Breast epithelium (tissue), 4 donors: ENCODE data around the gene PPP6R1. TPM values are rescaled to one million over a fixed set of nuclear protein-coding genes. Genes with fewer than 3 reads are reported as not detected.

ENCODE experiments used
- DNase-seq, 2 donors: peaks; one replicate each; pipeline ENCODE4 v3.0.0-alpha.2; 2019; ENCODE audit warnings: low spot score in 2 of 2
- H3K27ac ChIP-seq, 2 donors: fragments of 200-600 bp; sonication (generic) in 1 of 2; one replicate each; pipeline ENCODE4 v1.5.1; 2016 to 2019; ENCODE audit warnings: mild to moderate bottlenecking in 1 of 2
- H3K27me3 ChIP-seq, 2 donors: fragments of 200-600 bp; sonication (generic) in 1 of 2; one replicate each; pipeline versions ENCODE4 v1.5.1 to v1.6.0; 2017 to 2019; ENCODE audit warnings: control low read depth in 1 of 2, mild to moderate bottlenecking in 1 of 2
- H3K36me3 ChIP-seq: fragments of 200-600 bp; one replicate; pipeline ENCODE4 v1.5.1; 2019
- H3K4me1 ChIP-seq, 2 donors: fragments of 200-600 bp; sonication (generic); one replicate each; pipeline ENCODE4 v1.5.1; 2016 to 2019; ENCODE audit warnings: control low read depth in 1 of 2
- H3K4me3 ChIP-seq, 3 donors: fragments of 200-600 bp; sonication (generic); 1 replicate in 2 of 3; 2 replicates in 1 of 3; pipeline ENCODE4 v1.5.1; 2016 to 2019; ENCODE audit warnings: mild to moderate bottlenecking in 3 of 3, moderate library complexity in 2 of 3
- H3K9me3 ChIP-seq, 2 donors: fragments of 200-600 bp; sonication (generic) in 1 of 2; one replicate each; pipeline ENCODE4 v1.5.1; 2016 to 2019; ENCODE audit warnings: control low read depth in 1 of 2
- CTCF ChIP-seq, 3 donors: fragments of 450-650 bp; IDR thresholded peaks; one replicate each; pipeline ENCODE4 v1.5.1; 2016 to 2017; ENCODE audit warnings: antibody characterized with exemption in 3 of 3, mild to moderate bottlenecking in 3 of 3, moderate library complexity in 3 of 3
- POLR2A ChIP-seq: fragments of 450-650 bp; IDR thresholded peaks from one replicate; pipeline ENCODE4 v1.6.1; 2016; ENCODE audit warnings: antibody characterized with exemption, mild to moderate bottlenecking, moderate library complexity
- POLR2AphosphoS5 ChIP-seq, 3 donors: sonication (generic); formaldehyde crosslinking; IDR thresholded peaks; one replicate each; pipeline ENCODE4 v1.6.1; 2017; ENCODE audit warnings: antibody characterized with exemption in 3 of 3
- intact Hi-C: fragments of 100-400 bp; cut with DNase I; formaldehyde crosslinking; loops from one replicate; pipeline ENCODE4 v1.15.1; 2023; ENCODE audit warnings: low total_unique reads
- total RNA-seq, 3 donors: library from RNA; depleted of rRNA; stranded (reverse); fragments of >200 nt; gene quantifications; one replicate each; pipeline ENCODE4 v1.1.0, GENCODE V29; 2016

Gene PPP6R1
- total RNA-seq, 3 donors from 2014 or later: 23.8 to 31.5 (median 28.2) TPM

DNA sequence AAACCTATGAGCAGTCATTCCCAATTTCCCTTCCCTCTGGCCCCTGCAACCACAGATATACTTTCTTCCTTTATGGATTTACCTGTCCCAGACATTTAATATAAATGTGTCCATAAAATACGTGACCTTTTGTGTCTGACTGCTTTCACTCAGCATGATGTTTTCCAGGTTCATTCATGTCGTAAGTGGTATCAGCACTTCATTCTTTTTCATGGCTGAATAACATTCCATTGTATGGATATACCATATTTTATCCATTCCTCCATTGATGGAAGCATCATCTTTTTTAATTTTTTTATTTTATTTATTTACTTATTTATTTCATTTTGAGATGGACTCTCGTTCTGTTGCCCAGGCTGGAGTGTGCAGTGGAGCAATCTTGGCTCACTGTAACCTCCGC lies 8.0 kb upstream of the PPP6R1 start:
- Histone ChIP-seq H3K27me3 (no peaks in the 10 kb centered on the region), H3K27ac (no peak overlapping the region), H3K4me1 (no peaks in the 10 kb centered on the region), H3K9me3 (no peaks in the 10 kb centered on the region), H3K4me3 (no peak overlapping the region), H3K36me3 (no peaks in the 10 kb centered on the region)
- TF ChIP-seq CTCF (IDR thresholded peaks at IDR 0.05): no peak
- TF ChIP-seq POLR2AphosphoS5 (IDR thresholded peaks at IDR 0.05): no peak
- no peak for TF ChIP-seq POLR2A
- intact Hi-C loops: no loop called here
- no peak for DNase-seq

- no peak overlapping the region for H3K27ac ChIP-seq
- intact Hi-C loops: no loop called here
- TF ChIP-seq POLR2A (no peak), CTCF (IDR thresholded peaks at IDR 0.05) (no peak), POLR2AphosphoS5 (IDR thresholded peaks at IDR 0.05) (no peak)
- no peaks in the 10 kb centered on the region for H3K36me3 ChIP-seq
- H3K27me3 ChIP-seq: no peaks in the 10 kb centered on the region
- H3K4me1 ChIP-seq: no peaks in the 10 kb centered on the region
- no peak overlapping the region for H3K4me3 ChIP-seq
- DNase-seq: no peak
- H3K9me3 ChIP-seq: no peaks in the 10 kb centered on the region
Observed at GRCh38 chr19:55266404-55266803, 7.6 kb upstream of the PPP6R1 start.

GRCh38 chr19:55265723-55266386 lies 7.0 kb upstream of the PPP6R1 start:
- intact Hi-C loops: no loop called here
- H3K4me3 ChIP-seq: no peak overlapping the region
- no peak overlapping the region for H3K27ac ChIP-seq
- no peaks in the 10 kb centered on the region for H3K9me3 ChIP-seq
- no peaks in the 10 kb centered on the region for H3K36me3 ChIP-seq
- H3K27me3 ChIP-seq: no peaks in the 10 kb centered on the region
- H3K4me1 ChIP-seq: no peaks in the 10 kb centered on the region
- TF ChIP-seq POLR2A (no peak), POLR2AphosphoS5 (IDR thresholded peaks at IDR 0.05) (no peak), CTCF (IDR thresholded peaks at IDR 0.05) (no peak)
- no peak for DNase-seq

GRCh38 chr19:55265173-55265572 lies 6.4 kb upstream of the PPP6R1 start:
- Histone ChIP-seq H3K4me1 (peaks cover 0 to under 1% of the 10 kb centered on the region in 2 donors), H3K27ac (no peak overlapping the region)

More at GRCh38 chr19:55265173-55265572, 6.4 kb upstream of the PPP6R1 start:
- no peak for DNase-seq
- H3K36me3 ChIP-seq: no peaks in the 10 kb centered on the region
- no peaks in the 10 kb centered on the region for H3K9me3 ChIP-seq
- TF ChIP-seq CTCF (IDR thresholded peaks at IDR 0.05) (no peak), POLR2A (no peak), POLR2AphosphoS5 (IDR thresholded peaks at IDR 0.05) (no peak)
- H3K4me3 ChIP-seq: no peak overlapping the region
- intact Hi-C loops: no loop called here
- no peaks in the 10 kb centered on the region for H3K27me3 ChIP-seq
